ENCODE measurements around the gene RASGRP3.

DNA sequence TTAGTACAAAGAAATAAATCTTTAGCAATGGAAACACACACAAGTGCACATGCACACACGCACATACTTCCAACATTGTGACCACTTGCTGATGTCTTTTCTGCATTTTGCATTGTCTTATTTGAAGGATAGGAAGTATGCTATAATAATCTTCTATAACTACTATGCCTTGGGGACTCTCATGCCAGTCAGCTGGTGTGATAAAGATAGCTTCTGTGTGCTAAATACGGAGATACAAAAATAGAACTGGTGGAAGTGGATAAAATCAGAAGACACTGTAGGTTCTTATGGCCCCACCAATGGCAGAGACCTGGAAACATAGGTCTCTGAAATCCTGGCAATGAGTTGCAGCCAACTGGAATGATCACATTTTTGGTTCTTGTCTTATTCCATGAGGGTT, 31.5 kb upstream of the RASGRP3 start:
- no peak for TF ChIP-seq POLR2A (IDR thresholded peaks at IDR 0.05)
- TF ChIP-seq, protein P1, sequence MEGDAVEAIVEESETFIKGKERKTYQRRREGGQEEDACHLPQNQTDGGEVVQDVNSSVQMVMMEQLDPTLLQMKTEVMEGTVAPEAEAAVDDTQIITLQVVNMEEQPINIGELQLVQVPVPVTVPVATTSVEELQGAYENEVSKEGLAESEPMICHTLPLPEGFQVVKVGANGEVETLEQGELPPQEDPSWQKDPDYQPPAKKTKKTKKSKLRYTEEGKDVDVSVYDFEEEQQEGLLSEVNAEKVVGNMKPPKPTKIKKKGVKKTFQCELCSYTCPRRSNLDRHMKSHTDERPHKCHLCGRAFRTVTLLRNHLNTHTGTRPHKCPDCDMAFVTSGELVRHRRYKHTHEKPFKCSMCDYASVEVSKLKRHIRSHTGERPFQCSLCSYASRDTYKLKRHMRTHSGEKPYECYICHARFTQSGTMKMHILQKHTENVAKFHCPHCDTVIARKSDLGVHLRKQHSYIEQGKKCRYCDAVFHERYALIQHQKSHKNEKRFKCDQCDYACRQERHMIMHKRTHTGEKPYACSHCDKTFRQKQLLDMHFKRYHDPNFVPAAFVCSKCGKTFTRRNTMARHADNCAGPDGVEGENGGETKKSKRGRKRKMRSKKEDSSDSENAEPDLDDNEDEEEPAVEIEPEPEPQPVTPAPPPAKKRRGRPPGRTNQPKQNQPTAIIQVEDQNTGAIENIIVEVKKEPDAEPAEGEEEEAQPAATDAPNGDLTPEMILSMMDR (IDR thresholded peaks at IDR 0.05) = no peak

Data from adrenal gland (tissue), 5 donors.